Ishikawa (cell line): ENCODE measurements around the gene ARPP21.

ENCODE experiments used
- CEBPB ChIP-seq: IDR thresholded peaks from 2 replicates; pipeline ENCODE4 v1.6.1; 2012
- CREB1 ChIP-seq: IDR thresholded peaks from 2 replicates; pipeline ENCODE4 v1.6.1; 2012; ENCODE audit warnings: low read depth
- EGR1 ChIP-seq: IDR thresholded peaks from 2 replicates; pipeline ENCODE4 v1.6.1; 2012
- EP300 ChIP-seq: IDR thresholded peaks from 2 replicates; pipeline ENCODE4 v1.6.1; 2012; ENCODE audit warnings: borderline replicate concordance
- FOXM1 ChIP-seq: IDR thresholded peaks from 2 replicates; pipeline ENCODE4 v1.6.1; 2012; ENCODE audit warnings: low read depth, borderline replicate concordance
- NFIC ChIP-seq: IDR thresholded peaks from 2 replicates; pipeline ENCODE4 v1.6.1; 2012
- RAD21 ChIP-seq: IDR thresholded peaks from 2 replicates; pipeline ENCODE4 v1.6.1; 2012; ENCODE audit warnings: low read depth
- TAF1 ChIP-seq: IDR thresholded peaks from 2 replicates; pipeline ENCODE4 v1.6.1; 2012; ENCODE audit warnings: low read depth, mild to moderate bottlenecking
- TCF12 ChIP-seq: IDR thresholded peaks from 2 replicates; pipeline ENCODE4 v1.6.1; 2012; ENCODE audit warnings: low read depth
- TEAD4 ChIP-seq: IDR thresholded peaks from 2 replicates; pipeline ENCODE4 v1.6.1; 2012
- YY1 ChIP-seq: IDR thresholded peaks from 2 replicates; pipeline ENCODE4 v1.6.1; 2012; ENCODE audit warnings: low read depth
- ZBTB7A ChIP-seq: IDR thresholded peaks from 2 replicates; pipeline ENCODE4 v1.6.1; 2012; ENCODE audit warnings: low read depth
- TF ChIP-seq, protein P1 (sequence below): IDR thresholded peaks from 2 replicates; pipeline ENCODE4 v1.6.1; 2012
- TF ChIP-seq, protein P2 (sequence below): IDR thresholded peaks from 2 replicates; pipeline ENCODE4 v1.6.1; 2012; ENCODE audit warnings: low read depth, mild to moderate bottlenecking
- TF ChIP-seq, protein P3 (sequence below): IDR thresholded peaks from 2 replicates; pipeline ENCODE4 v1.6.1; 2012

Gene ARPP21

DNA sequence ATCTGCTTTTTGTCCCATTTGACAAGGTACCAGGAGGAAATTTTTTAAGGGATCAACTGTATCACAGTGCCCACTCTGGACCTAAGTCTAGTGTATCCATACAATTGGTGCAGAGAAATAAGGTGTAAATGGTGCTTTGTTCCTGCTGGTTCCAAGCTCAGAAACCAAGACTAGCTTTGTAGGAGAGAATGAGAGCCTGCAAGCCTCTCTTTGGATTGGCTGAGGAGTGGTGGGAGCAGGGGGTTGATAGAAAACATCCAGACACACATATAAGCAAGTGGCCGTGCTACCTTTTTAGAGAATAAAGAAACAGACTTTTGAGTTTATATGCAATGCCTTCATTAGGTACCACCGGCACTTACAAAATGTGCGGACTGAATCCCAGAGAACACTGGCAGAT, 45.8 kb downstream of the ARPP21 start:
- TF ChIP-seq TCF12 (no peak), CREB1 (no peak), TEAD4 (no peak), TAF1 (no peak), EP300 (no peak), FOXM1 (no peak), CEBPB (no peak), NFIC (no peak), RAD21 (no peak), EGR1 (no peak), YY1 (no peak), ZBTB7A (no peak)
- TF ChIP-seq, protein P1, sequence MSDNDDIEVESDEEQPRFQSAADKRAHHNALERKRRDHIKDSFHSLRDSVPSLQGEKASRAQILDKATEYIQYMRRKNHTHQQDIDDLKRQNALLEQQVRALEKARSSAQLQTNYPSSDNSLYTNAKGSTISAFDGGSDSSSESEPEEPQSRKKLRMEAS = no peak
- TF ChIP-seq, protein P2, sequence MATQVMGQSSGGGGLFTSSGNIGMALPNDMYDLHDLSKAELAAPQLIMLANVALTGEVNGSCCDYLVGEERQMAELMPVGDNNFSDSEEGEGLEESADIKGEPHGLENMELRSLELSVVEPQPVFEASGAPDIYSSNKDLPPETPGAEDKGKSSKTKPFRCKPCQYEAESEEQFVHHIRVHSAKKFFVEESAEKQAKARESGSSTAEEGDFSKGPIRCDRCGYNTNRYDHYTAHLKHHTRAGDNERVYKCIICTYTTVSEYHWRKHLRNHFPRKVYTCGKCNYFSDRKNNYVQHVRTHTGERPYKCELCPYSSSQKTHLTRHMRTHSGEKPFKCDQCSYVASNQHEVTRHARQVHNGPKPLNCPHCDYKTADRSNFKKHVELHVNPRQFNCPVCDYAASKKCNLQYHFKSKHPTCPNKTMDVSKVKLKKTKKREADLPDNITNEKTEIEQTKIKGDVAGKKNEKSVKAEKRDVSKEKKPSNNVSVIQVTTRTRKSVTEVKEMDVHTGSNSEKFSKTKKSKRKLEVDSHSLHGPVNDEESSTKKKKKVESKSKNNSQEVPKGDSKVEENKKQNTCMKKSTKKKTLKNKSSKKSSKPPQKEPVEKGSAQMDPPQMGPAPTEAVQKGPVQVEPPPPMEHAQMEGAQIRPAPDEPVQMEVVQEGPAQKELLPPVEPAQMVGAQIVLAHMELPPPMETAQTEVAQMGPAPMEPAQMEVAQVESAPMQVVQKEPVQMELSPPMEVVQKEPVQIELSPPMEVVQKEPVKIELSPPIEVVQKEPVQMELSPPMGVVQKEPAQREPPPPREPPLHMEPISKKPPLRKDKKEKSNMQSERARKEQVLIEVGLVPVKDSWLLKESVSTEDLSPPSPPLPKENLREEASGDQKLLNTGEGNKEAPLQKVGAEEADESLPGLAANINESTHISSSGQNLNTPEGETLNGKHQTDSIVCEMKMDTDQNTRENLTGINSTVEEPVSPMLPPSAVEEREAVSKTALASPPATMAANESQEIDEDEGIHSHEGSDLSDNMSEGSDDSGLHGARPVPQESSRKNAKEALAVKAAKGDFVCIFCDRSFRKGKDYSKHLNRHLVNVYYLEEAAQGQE = no peak
- TF ChIP-seq, protein P3, sequence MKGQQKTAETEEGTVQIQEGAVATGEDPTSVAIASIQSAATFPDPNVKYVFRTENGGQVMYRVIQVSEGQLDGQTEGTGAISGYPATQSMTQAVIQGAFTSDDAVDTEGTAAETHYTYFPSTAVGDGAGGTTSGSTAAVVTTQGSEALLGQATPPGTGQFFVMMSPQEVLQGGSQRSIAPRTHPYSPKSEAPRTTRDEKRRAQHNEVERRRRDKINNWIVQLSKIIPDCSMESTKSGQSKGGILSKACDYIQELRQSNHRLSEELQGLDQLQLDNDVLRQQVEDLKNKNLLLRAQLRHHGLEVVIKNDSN = no peak

DNA sequence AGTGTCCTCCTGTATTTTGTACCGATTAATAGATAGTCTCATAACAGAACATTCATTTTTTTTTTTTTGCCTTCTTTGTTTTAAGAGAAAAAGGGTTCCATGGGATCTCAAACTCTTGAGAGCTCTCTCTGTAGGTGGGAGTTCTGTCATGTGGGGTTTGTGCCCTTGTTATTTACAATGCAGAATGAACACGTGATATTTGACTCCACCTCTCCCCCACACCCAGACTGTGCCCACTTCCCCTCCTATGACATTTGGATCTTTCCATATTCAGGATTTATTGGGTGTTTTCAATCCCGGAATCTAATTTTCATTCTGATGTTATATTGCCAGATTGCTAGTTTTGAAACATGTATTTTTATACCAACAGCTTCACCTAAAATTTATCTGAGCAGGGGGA, 49.5 kb downstream of the ARPP21 start:
- no peak for TF ChIP-seq NFIC
- TF ChIP-seq TAF1 = no peak
- TF ChIP-seq TCF12 = no peak
- no peak for TF ChIP-seq TEAD4
- TF ChIP-seq EGR1 = no peak
- no peak for TF ChIP-seq CEBPB
- no peak for TF ChIP-seq FOXM1
- no peak for TF ChIP-seq EP300
- no peak for TF ChIP-seq CREB1

DNA sequence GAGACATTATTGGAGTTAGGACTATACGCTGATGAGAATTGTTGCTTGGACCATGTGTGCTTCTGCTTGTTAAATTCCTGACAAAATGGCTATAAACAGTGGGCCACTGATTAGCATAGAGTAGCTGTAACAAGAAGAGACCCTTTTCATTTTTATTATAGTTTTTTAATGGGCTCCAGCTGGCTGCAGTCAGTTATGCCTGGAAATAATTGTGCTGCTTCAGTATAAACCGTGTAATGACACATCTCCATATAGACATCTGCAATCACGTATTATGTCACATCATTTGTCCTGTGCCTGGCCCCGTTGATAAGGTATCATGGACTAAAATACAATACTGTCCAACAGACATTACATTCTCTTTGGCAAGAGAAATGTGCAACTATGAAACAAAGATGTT, 50.9 kb downstream of the ARPP21 start:
- TF ChIP-seq ZBTB7A (no peak), NFIC (no peak), TAF1 (no peak), FOXM1 (no peak), CEBPB (no peak), YY1 (no peak), CREB1 (no peak), EGR1 (no peak), TEAD4 (no peak), RAD21 (no peak), TCF12 (no peak)
- TF ChIP-seq, protein P3 = no peak
- TF ChIP-seq, protein P1 = no peak
- TF ChIP-seq, protein P2 = no peak

DNA sequence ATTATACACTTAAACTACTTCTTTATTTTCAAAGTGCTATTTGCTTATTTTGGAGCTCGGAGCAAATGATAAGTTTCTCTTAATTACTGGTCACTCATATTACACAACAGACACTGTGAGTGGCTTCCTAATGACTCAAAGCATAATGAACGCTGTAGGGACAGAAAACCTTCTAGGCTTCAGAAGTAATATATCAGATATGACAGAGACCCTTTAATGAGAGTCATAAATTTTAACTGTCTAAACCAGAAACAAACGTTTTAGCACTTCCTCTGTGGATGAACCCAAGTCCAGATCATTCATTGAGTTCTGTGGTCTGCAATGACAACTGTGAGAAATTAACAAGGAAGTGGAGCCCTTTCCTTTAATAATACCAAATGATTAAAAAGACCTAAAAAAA, 66.6 kb downstream of the ARPP21 start:
- TF ChIP-seq CEBPB (no peak), TCF12 (no peak), ZBTB7A (no peak), EP300 (no peak)

DNA sequence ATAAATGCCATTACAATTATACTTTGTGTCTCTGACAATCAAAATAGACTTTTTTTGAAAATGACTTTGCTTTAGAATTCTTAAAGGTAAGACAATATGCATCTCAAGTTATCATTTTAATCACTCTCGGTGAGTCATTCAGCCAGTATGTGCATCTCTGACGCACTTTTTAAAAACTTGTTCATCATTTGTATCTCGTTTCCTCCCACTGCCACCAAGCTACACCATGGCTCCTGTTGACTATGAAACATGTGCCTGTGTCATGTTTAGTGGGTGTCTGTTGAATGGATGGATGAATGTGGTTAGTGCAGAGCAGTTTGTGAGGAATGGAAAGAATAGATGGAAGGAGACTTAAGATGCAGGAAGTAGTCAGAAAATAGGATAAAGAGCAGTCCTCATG, 68.6 kb downstream of the ARPP21 start:
- TF ChIP-seq EP300 (no peak), CREB1 (no peak), ZBTB7A (no peak), TCF12 (no peak), RAD21 (no peak), EGR1 (no peak), TEAD4 (no peak), NFIC (no peak), CEBPB (no peak), YY1 (no peak), TAF1 (no peak), FOXM1 (no peak)
- TF ChIP-seq, protein P2 = no peak
- TF ChIP-seq, protein P3 = no peak
- TF ChIP-seq, protein P1 = no peak
